Measurements from ENCODE around the gene TP53TG5. TPM values are rescaled to one million over a fixed set of nuclear protein-coding genes. Genes with fewer than 3 reads are reported as not detected.

Gene TP53TG5
- total and polyA plus RNA-seq, 10 of the 15 experiments (the other 5 are each of a cell fraction or from before 2014, with no cell fraction given) = 0.24 TPM; not detected in 9

DNA sequence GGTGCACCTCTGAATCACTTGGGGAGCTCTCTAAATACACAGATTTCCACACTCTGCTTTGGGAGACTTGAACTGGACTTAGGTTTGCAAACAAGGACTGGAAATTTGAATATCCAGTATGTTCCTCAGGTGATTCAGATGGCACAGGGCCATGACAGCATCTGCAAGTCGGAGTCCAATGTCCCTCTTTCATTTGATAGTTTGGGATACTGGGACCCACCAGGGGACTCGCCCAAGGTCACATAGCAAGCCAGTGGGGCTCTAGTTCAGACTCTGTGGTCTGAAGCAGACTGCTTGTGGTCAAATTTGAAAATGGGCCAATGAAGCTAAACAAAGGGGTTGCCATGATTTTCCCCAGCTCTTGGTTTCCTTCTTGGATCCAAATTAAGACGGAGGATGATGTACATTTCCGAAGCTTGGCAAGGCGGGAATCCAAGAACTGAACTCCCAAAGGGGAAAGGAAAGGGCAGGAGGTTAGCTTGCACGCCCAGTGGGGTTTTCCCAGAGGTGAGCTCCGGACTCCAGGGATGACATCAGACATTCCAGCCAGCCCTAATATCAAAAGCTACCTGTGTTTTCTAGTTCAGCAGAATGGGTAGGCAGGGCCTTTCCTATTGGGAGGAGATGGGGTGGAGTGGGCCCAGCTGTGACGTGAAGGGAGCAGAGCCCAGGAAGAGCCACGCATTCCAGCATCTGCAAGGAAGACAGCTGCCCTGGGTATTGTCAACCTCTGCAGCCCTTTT lies 18.5 kb downstream of the TP53TG5 start (continued):
- TF ChIP-seq ATF7 (IDR thresholded peaks at IDR 0.05; ENCODE audit: low read depth) = 0 out of 2 replicates have a peak, but pooled peaks have one; percentile 10
- no peak for TF ChIP-seq ZNF687 (IDR thresholded peaks at IDR 0.05)

DNA sequence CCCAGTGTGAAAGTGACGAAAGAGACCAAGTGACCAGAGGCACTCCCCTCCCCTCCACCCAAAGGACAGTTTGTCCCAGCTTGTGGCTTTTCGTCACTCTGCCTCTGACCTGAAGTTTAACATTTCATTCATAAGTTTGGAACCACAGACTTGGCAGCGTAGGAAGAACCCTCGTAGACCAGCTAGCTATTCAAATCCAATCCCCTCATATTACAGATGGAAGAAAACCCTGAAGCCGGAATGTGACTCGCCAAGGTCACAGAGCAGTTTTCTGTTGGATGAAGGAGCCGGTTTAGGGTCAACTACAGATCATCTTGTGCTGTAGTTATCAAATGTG lies 19.1 kb downstream of the TP53TG5 start:
- H3K9me3 ChIP-seq (replicated peaks; ENCODE audit: control insufficient read depth, insufficient read depth, low read length) = no peaks in the 10 kb centered on the region
- ChIA-PET POLR2A (no interaction called here), SMC1A (ENCODE audit: uncharacterized antibody, unreplicated experiment) (interaction anchor here (0.9 to 19.8 kb wide), 6 partner anchors 10 to 412 kb away, joined by 3 to 440 read pairs (median 4); no protein-coding TSS in a partner anchor), CTCF (interaction anchor here (1.2 to 19.4 kb wide), 6 partner anchors 12 to 92 kb away, joined by 3 to 685 read pairs (median 77); no protein-coding TSS in a partner anchor), RAD21 (ENCODE audit: unreplicated experiment) (interaction anchor here (1.0 to 17.6 kb wide), 5 partner anchors 9 to 91 kb away, joined by 3 to 394 read pairs (median 4); partner anchors contain the start of gene SDC4)
- no peaks in the 10 kb centered on the region for H4K20me1 ChIP-seq (ENCODE audit: control insufficient read depth, insufficient read depth)
- H3K36me3 ChIP-seq (ENCODE audit: control insufficient read depth in 2 of 2, insufficient read depth in 2 of 2, low read length in 1 of 2) = no peaks in the 10 kb centered on the region
- no peaks in the 10 kb centered on the region for H3K27me3 ChIP-seq (replicated peaks in 1 of 2; ENCODE audit: control insufficient read depth in 2 of 2, insufficient read depth in 2 of 2, low read length in 1 of 2)
- BruUV-seq (replicated peaks) = no TSS peak
- peaks cover 22% of the 10 kb centered on the region for H3K4me1 ChIP-seq (ENCODE audit: control insufficient read depth, insufficient read depth, low read length)
- in situ Hi-C loops (cut with MboI) = no loop called here
- peaks cover 6% of the 10 kb centered on the region for H3K79me2 ChIP-seq (ENCODE audit: control insufficient read depth, insufficient read depth, low read length)
- no peak overlapping the region for H3K4me2 ChIP-seq (ENCODE audit: control insufficient read depth, insufficient read depth)
- H3K9ac ChIP-seq (ENCODE audit: control insufficient read depth, insufficient read depth, low read length) = no peak overlapping the region
- WGBS (ENCODE audit: insufficient coverage, insufficient replicate concordance, low lambda C conversion rate, missing lambda C conversion rate) = 55% methylated on average over 7 of the region's 7 CpGs
- FAIRE-seq (no peak), DNase-seq (ENCODE audit: low read depth, low spot score) (no peak), ATAC-seq (no peak)
- H3K4me3 ChIP-seq = no peak overlapping the region
- H3K27ac ChIP-seq (ENCODE audit: control insufficient read depth, insufficient read depth) = no peak overlapping the region
- intact Hi-C loops (cut with micrococcal nuclease; ENCODE audit: unreplicated experiment) = no loop called here
- no peak overlapping the region for H2AFZ ChIP-seq (ENCODE audit: control insufficient read depth, low read depth, low read length)
- TF ChIP-seq CHD2 (IDR thresholded peaks at IDR 0.05; ENCODE audit: borderline replicate concordance, low read depth, low read length) (no peak), ZNF384 (IDR thresholded peaks at IDR 0.05; ENCODE audit: borderline replicate concordance, low read depth, low read length) (no peak), ATF7 (IDR thresholded peaks at IDR 0.05; ENCODE audit: low read depth) (no peak), NKRF (conservative IDR thresholded peaks at IDR 0.05) (no peak), HDGF (IDR thresholded peaks at IDR 0.05) (no peak), NRF1 (conservative IDR thresholded peaks at IDR 0.05; ENCODE audit: low read depth, low read length) (no peak), CREB1 (IDR thresholded peaks at IDR 0.05; ENCODE audit: low read depth) (no peak), NFYB (IDR thresholded peaks at IDR 0.05; ENCODE audit: insufficient read depth, low read depth, low read length) (no peak), FOXK2 (IDR thresholded peaks at IDR 0.05) (no peak), GABPA (IDR thresholded peaks at IDR 0.05; ENCODE audit: low read depth) (no peak), DPF2 (IDR thresholded peaks at IDR 0.05) (no peak)
- TF ChIP-seq, protein P1, sequence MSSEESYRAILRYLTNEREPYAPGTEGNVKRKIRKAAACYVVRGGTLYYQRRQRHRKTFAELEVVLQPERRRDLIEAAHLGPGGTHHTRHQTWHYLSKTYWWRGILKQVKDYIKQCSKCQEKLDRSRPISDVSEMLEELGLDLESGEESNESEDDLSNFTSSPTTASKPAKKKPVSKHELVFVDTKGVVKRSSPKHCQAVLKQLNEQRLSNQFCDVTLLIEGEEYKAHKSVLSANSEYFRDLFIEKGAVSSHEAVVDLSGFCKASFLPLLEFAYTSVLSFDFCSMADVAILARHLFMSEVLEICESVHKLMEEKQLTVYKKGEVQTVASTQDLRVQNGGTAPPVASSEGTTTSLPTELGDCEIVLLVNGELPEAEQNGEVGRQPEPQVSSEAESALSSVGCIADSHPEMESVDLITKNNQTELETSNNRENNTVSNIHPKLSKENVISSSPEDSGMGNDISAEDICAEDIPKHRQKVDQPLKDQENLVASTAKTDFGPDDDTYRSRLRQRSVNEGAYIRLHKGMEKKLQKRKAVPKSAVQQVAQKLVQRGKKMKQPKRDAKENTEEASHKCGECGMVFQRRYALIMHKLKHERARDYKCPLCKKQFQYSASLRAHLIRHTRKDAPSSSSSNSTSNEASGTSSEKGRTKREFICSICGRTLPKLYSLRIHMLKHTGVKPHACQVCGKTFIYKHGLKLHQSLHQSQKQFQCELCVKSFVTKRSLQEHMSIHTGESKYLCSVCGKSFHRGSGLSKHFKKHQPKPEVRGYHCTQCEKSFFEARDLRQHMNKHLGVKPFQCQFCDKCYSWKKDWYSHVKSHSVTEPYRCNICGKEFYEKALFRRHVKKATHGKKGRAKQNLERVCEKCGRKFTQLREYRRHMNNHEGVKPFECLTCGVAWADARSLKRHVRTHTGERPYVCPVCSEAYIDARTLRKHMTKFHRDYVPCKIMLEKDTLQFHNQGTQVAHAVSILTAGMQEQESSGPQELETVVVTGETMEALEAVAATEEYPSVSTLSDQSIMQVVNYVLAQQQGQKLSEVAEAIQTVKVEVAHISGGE (CRISPR knock-in tag; IDR thresholded peaks at IDR 0.05) = no peak

All from GM12878 (cell line).